H7 (cell line): ENCODE measurements around the gene HELZ2. TPM values are rescaled to one million over a fixed set of nuclear protein-coding genes. Genes with fewer than 3 reads are reported as not detected.
A peak's percentile ranks its signal among the peaks of the same experiment; 100 is the strongest.

Source experiments
- DNase-seq: peaks from one replicate; pipeline ENCODE4 v3.0.0; 2012
- H3K27me3 ChIP-seq: 2 replicates; pipeline ENCODE4 v1.6.0; 2011; ENCODE audit warnings: mild to moderate bottlenecking, low read length; ENCODE audit not compliant: control insufficient read depth, insufficient read depth
- H3K36me3 ChIP-seq: replicated peaks from 2 replicates; pipeline ENCODE4 v1.5.1; 2011; ENCODE audit warnings: low read length; ENCODE audit not compliant: control insufficient read depth, insufficient read depth
- H3K4me3 ChIP-seq: 2 replicates; pipeline ENCODE4 v1.5.1; 2011; ENCODE audit warnings: low read depth, mild to moderate bottlenecking, control low read depth, low read length, moderate library complexity; ENCODE audit not compliant: insufficient read depth
- total RNA-seq: library from RNA; depleted of rRNA; stranded (reverse); fragments of >200 nt; shearing (Covaris generic); gene quantifications from 2 replicates; pipeline ENCODE4 v1.2.3, GENCODE V29; 2014

The HELZ2 gene
- total RNA-seq, 1 experiment from 2014 or later = 20.1 TPM

DNA sequence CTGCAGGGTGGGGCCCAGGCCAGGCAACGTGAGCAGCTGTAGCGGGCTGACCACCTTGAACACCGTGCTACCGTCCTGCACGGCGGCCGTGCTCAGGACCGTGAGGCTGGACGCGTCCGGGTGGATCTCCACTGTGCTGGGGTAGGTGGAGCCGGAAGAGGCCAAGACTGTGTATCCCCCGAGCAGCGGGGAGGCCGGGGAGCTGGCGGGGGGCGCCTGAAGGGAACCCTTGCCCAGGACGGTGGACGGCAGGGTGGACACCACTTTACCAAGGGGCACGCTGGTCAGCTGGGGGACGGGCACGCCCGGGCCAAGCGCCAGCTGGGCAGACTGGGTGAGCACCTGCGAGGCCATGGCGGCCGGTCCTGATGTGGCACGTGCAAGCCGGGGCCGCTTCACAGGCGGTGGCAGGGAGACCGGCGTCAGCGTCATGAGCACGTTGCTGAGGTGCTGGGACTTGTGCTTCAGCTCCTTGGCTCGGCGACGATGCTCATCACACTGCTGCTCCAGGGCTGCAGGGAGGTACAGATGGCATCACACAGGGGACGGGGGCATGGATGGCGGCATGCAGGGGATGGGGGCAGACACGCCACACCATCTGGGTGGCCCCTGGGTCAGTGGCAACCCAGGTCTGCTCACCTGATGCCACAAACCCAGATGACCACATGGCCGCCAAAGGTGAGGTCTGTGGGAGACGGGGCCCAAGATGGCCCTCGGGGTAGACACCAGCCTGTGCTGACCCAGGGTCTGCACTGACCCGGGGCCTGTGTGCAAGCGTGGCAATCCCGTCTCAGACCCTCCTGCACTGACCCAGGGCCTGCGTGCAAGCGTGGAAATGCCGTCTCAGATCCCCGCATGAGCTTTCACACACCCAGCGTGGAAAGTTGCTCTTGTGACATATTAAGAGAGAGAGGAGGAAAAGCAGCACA, 16.4 kb upstream of the HELZ2 start:
- Histone ChIP-seq H3K27me3 (no peaks in the 10 kb centered on the region), H3K4me3 (no peak overlapping the region), H3K36me3 (peaks cover 2% of the 10 kb centered on the region)
- peak; percentile 56 for DNase-seq

DNA sequence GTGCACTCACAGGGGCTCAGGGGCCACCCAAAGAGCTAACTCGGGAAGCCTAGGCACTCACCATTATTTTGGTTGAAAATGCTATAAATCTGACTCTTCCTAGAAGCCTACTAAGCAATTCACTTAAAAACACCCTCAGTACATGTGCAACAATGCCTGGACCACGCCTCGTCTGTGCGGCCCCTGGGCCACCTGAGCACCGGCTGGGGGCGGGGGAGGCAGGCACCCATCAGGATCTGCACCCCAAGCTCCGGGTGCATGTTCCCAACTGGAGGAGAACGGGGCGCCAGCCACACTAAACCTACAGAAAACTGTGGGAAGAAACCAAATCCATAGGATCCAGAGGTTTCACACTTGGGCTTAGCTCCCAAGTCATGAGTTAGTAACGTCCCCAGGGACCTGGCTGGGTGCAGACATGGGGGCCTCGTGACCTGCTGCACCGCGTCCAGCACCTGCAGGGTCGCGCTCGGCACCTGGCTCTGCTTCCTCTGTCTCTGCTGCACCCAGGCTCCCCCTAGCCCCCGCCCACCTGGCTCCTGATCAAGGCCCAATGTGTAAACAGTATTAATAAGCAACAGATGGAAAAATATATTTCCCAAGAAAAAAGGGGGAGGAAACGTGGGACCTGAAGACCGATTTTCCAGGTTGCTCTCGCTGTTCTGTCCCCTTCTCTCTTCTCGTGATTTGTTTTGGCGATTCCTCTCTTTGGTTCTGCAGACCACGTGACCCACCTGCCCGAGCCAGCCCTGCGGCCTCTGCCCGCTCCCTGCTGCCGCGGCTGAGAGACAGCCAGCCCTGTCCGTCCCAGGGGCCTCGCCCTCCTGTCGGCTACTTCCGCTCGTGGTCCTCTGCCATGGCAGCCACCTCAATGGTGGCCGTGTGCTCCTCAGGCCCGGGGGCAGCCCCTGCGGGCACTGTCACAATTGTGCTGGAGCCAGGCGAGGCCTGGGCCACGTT, 15.5 kb upstream of the HELZ2 start:
- no peak overlapping the region for H3K4me3 ChIP-seq
- H3K36me3 ChIP-seq = peaks cover 2% of the 10 kb centered on the region
- H3K27me3 ChIP-seq = no peaks in the 10 kb centered on the region
- no peak for DNase-seq

DNA sequence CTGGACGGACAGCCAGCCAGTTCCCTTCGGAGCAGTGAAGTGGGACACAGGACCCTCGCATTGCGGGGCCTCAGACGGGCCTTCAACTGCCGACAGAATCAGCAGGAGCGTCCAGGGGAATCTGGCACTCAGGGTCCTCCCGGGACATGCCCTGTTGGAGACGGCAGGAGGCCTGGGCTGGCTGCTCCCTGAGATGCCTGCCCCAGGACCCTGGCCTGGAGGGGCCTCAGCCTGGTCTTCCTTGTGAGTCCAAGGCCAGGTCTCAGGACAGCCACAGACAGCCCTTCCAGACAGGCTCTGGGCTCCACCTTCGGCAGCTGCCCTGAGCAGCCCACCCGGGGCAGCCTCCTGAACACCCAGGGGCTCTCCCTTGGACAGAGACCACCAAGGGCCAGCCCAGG, 14.6 kb upstream of the HELZ2 start:
- Histone ChIP-seq H3K27me3 (no peaks in the 10 kb centered on the region), H3K4me3 (no peak overlapping the region), H3K36me3 (peaks cover 2% of the 10 kb centered on the region)
- DNase-seq = no peak

DNA sequence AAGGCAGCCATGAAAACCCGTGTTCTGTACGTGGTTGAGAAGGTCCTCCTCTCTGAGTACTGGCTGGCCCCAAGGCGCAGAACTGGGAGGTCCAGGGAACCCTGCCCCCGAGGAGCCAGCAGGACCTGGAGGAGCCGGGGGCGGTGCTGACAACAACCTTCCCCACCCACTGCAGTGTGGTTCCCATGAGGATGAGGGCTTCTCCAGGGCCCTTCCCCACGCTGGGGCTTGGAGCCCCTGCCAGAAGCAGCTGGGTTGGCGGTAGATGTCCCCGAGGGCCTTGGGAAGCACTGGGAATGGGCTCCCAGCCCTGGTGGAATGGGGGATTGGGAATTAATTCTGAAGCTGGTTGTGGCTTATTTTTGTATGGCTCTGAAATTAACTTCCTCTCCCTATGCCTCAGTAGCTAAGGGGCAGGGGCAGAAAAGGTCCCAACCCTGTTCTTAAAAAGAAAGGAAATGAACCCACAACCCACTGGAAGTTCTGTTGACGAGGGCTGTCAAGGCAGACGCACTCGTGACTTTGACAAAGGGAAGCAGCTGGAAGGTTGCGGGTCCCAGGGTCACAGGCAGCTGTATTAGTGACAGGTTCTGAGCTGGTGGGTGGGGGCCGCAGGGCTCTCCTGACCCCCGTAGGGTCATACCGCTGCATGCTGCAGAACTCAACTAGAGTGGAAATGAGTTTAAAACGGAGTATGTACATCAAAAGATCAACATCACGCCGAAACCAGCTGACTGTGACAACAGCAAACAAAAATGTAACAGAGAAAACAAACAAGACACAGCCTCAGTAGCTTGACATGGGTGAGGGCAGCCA, 13.9 kb upstream of the HELZ2 start:
- peaks cover 2% of the 10 kb centered on the region for H3K36me3 ChIP-seq
- no peak overlapping the region for H3K4me3 ChIP-seq
- no peak for DNase-seq
- H3K27me3 ChIP-seq = no peaks in the 10 kb centered on the region

DNA sequence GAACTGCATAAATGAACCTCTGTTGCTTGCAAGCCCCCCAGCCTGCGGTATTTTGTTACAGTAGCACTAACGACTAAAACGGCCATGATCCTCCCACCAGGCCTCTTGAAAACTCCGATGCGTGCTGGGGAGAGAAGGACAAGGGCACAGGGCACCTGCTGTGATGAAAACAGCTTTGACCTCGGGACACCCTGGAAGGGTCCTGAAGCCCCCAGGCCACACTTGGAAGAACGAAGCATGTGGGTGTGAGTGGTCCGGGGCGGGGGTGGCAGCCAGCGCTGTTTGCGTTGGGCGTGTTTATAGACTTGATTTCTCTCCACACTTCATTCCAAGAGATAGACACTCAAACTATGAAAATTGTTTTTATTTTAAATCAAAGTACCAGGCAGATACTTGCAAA, 13.2 kb upstream of the HELZ2 start:
- Histone ChIP-seq H3K36me3 (peaks cover 2% of the 10 kb centered on the region), H3K27me3 (no peaks in the 10 kb centered on the region), H3K4me3 (no peak overlapping the region)
- no peak for DNase-seq

DNA sequence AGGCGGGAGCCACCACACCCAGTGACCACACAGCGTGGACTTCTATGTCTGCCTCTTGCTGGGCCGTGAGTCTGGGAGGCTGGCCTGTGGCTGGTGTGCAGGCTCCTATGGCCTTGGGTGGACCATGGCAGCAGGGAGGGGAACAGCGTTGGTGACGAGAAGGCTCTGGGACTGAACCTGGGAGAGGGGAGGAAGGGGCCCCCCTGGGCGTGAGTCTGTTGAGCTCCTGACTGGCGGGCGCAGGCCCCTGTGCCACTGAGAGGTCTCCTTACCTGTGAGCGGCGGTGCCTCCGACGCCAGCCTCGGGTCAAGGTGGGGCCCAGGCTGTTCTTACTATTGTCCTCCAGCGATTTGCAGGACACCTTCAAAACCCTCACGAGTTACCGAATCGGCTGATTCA, 12.8 kb upstream of the HELZ2 start:
- Histone ChIP-seq H3K27me3 (no peaks in the 10 kb centered on the region), H3K4me3 (no peak overlapping the region), H3K36me3 (peaks cover 2% of the 10 kb centered on the region)
- DNase-seq = no peak

DNA sequence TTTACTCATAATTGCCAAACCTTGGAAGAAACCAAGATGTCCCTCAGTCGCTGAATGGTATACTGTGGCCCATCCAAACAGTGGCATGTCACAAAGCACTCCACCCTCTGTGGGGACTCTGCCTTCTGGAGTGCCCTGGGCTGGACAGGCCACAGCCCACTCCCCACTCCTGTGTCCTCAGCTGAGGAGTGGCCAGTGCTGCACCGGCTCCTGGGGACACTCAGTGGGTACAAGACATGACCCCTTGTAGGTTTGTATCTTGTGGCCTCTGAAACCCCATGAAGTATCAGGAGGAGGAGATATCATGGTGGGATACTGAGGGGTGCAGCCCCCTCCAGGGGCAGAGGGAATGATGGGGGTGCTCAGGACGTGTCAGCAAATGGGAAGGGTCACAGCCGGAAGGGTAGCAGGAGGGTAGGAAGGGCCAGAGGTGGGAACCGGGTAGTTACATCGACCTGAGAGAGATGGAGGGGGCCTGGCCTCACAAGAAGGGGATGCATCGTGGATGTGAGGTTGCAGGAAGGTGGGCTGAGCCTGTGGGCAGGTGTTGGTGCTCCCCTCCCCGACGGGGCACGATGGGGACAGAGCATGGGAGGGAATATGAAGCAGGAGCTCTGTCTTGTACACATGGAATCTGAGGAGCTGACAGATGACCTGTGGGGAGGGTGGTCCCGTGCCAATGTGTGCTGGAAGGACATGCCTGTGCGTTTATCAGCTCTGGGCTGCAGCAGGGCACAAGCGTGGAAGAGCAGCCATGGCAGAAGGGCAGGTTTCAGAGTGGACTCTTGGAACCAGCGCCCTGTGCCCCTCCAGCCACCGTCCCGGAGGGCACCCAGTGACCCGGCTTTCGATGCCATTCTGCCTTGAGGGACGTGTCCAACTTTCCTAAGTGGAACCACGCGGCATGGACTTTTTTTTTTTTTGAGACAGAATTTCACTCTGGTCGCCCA, 11.9 kb upstream of the HELZ2 start:
- Histone ChIP-seq H3K27me3 (no peaks in the 10 kb centered on the region), H3K4me3 (no peak overlapping the region), H3K36me3 (no peaks in the 10 kb centered on the region; the same call in 1 of the 2 replicates)
- no peak for DNase-seq

DNA sequence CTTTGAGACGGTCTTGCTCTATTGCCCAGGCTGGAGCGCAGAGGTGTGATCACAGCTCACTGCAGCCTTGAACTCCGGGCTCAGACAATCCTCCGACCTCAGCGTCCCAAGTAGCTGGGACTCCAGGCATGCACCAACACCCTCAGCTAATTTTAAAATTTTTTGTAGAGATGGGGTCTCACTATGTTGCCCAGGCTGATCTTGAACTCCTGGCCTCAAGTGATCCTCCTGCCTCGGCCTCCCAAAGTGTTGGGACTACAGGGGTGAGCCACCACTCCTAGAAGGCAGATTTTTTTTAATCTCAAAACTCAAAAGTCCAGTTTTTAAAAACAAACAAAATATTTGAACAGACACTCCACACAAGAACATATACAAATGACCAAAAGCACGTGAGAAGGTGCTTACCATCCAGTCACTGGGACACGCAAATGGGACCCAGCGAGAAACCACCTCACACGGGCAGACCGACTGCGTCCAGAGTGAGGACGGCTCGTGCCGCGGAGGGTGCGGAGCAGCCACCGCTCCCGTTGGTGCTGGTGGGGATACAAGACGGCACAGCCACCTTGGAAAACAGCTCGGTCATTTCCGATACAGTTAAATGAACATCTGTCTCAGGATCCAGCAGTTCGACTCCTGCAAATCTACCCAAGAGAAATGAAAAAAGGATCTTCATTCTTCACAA, 8.5 kb upstream of the HELZ2 start:
- Histone ChIP-seq H3K4me3 (no peak overlapping the region), H3K27me3 (no peaks in the 10 kb centered on the region), H3K36me3 (no peaks in the 10 kb centered on the region)
- DNase-seq = no peak

DNA sequence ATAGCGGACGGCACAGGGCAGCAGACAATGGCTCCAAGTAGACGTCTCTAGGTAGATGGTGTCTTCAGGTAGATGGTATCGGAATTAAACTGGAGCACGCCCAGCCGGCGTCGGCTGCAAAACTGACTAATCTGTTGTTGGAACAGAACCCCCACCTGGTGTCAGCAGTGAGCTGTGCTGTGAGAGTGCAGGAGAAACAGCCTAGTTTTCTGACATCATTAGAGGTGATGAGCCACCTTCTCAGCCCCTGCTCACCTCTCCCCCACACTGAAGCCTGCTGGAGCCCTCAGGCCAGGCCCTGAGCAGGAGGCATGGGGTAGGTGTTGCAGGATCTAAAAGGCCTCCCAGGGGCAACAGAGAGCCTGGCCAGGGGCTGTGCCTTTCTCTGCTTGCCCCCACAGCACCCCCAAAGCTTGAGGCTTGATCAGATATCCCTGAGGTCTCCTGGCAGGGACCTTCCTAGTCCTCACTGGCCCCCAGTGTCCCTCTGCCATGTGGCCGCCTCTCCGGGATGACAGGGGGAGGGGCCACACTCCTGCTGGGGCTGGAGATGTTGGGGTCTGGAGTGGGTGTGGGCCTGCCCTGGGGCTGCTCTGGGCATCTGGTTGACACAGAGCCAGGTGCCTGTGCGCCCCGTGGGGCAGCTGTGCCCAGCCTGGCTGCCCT, 6.9 kb upstream of the HELZ2 start:
- Histone ChIP-seq H3K4me3 (no peak overlapping the region), H3K27me3 (no peaks in the 10 kb centered on the region), H3K36me3 (no peaks in the 10 kb centered on the region)
- peak; percentile 85 for DNase-seq

DNA sequence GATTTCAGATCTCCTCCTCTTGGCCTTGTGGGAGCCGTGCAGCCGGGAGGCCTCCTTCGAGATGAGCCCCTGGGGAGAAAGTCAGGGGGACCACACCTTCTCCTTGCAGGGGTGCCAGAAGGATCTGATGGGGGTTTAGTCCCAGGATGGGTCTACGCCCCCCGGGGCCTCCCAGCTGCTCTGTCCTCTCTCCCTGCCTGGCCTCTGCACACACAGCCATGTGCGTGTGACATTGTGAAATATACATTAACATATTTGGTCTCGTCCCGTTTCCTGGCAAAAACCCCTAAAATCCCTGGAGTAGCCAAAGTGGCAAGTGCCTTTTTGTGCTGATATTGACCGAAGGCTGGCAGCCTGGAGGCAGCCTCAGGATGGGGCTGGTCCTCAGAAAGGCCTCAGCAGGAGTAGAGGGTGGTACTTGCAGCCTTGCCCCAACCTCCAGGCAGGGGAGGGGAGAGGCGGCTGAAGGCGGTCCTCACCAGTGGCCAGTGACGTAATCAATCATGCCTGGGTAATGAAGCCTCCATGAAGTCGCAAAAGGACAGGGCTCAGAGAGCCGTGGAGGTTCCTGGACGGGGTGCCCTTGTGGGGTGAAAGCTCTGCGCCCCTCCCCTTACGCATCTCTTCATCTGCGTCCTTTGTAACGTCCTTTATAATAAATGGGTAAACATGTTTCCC, 5.1 kb upstream of the HELZ2 start:
- Histone ChIP-seq H3K36me3 (no peaks in the 10 kb centered on the region), H3K27me3 (no peaks in the 10 kb centered on the region), H3K4me3 (no peak overlapping the region)
- no peak for DNase-seq

DNA sequence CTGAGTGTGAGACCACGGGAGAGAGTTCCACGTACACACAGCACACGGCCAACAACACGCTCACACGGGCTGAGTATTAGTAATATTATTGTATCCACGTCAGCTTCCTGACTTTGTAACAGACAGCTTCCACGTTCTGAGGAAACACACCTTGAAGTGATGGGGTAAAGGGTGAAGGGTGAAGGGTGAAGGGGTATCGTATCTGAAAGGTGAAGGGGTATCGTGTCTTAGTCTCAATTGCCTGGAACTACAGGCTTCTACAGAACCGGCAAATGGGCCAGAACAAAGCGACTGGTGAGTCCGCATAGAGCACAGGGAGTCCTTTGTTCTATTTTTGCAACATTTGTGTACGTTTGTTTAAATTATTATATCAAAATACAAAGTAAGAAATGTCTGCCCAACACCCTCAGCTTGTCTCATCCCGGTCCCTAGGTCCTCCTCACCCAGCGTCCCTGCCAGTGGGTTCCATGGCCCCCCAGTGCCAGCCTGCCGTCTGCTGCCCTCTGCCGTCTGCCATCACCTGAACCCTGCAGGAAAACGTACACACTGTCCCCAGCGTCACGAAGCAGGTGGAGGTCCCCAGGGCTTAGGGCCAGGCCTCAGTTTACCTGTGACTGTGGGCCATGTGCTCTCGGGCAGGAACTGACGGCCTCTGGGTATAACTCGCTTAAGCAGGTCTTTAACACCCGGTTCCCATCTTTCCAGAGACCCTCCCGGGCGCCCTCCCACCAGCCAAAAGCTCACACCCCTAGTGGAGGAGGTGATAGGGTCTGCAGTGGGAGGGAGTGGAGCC, 4.4 kb upstream of the HELZ2 start:
- Histone ChIP-seq H3K4me3 (no peak overlapping the region), H3K27me3 (no peaks in the 10 kb centered on the region)
- DNase-seq = no peak

More for the DNA sequence above, 4.4 kb upstream of the HELZ2 start:
- H3K36me3 ChIP-seq = no peaks in the 10 kb centered on the region
